GOT3 (cell line): ENCODE measurements around the gene TIMM23.

ENCODE experiments used
- DNase-seq: peaks from one replicate; lab custom pipeline; 2025; ENCODE audit warnings: mixed read lengths; lab: John Stamatoyannopoulos, UW

Gene TIMM23

GRCh38 chr10:46052791-46053375 lies 80.6 kb downstream of the TIMM23 start:
- no peak for DNase-seq
